Uterus (tissue), 2 donors: ENCODE measurements around the gene SOX1.

ENCODE experiments used
- CTCF ChIP-seq, 4 experiments: fragments of 200-600 bp in 2 of 4; fragments of 450-650 bp in 2 of 4; sonication (generic) in 2 of 4; IDR thresholded peaks; one replicate each; pipeline ENCODE4 v1.5.1; 2016 to 2019; ENCODE audit warnings: antibody characterized with exemption in 4 of 4, mild to moderate bottlenecking in 2 of 4, moderate library complexity in 1 of 4
- POLR2A ChIP-seq, 2 donors: fragments of 450-650 bp; IDR thresholded peaks; one replicate each; pipeline ENCODE4 v1.6.1; 2016; ENCODE audit warnings: antibody characterized with exemption in 2 of 2, mild to moderate bottlenecking in 1 of 2, moderate library complexity in 1 of 2

- no peak for TF ChIP-seq CTCF (IDR thresholded peaks at IDR 0.05)
- no peak for TF ChIP-seq POLR2A (IDR thresholded peaks at IDR 0.05)
Measured at GRCh38 chr13:112104881-112105234, 37.9 kb downstream of the SOX1 start.
